ENCODE measurements around the gene C4B.

Gene C4B

DNA sequence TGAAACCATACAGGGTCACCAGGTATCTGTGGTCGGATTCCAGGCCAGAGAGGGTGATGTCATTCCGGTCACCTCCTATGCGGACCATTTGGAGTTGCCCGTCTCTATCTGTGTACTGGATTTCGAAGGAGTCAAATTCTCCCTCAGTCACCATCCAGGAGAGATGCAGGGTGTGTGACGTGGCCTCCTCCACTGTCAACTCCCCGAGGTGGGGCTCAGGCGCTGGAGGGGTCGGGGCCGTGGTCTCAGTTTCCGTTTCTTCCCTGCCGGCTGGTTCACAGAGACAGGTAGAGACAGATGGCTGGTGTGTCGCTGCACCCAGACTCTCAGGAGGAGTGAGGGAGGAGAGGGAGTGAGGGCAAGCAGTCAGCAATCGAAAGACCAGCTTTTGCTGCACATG lies 54.3 kb downstream of the C4B start:
- TF ChIP-seq Cebpa-rat (IDR thresholded peaks at IDR 0.05) = no peak
- no peaks in the 10 kb centered on the region for H3K9me3 ChIP-seq
- H3K27me3 ChIP-seq = no peaks in the 10 kb centered on the region
- no peak overlapping the region for H3K9ac ChIP-seq
- no peak overlapping the region for H3K4me2 ChIP-seq
- H3K27ac ChIP-seq = no peak overlapping the region
- no peaks in the 10 kb centered on the region for H3K4me1 ChIP-seq
- H3K4me3 ChIP-seq = no peak overlapping the region
- H4K20me1 ChIP-seq = no peaks in the 10 kb centered on the region
- H3K36me3 ChIP-seq = no peaks in the 10 kb centered on the region; the same call in 1 of the 2 replicates

DNA sequence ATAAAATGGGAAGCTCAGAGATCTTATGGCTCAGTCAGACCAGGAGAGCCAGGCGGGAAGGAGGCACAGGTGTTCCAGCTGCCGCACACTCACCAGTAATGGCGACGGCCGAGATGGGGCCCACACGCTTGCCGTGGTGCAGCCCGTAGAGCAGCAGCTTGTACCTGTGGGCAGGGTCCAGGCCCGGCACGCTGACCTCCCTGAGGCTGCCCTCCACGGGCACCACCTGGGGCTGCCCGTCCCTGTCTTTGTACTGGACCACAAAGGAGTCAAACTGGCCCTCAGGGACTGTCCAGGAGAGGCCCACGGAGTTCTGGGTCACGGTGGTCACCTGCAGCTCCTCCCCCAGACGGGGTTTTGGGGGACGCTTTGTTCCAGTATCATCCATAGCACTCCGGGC lies 54.9 kb downstream of the C4B start:
- no peak overlapping the region for H3K4me2 ChIP-seq
- H3K27ac ChIP-seq = no peak overlapping the region
- no peaks in the 10 kb centered on the region; the same call in 1 of the 2 replicates for H3K36me3 ChIP-seq
- H3K4me1 ChIP-seq = no peaks in the 10 kb centered on the region
- no peak for TF ChIP-seq Cebpa-rat (IDR thresholded peaks at IDR 0.05)
- no peaks in the 10 kb centered on the region for H3K27me3 ChIP-seq
- no peaks in the 10 kb centered on the region for H3K9me3 ChIP-seq
- H3K9ac ChIP-seq = no peak overlapping the region
- H4K20me1 ChIP-seq = no peaks in the 10 kb centered on the region
- no peak overlapping the region for H3K4me3 ChIP-seq

DNA sequence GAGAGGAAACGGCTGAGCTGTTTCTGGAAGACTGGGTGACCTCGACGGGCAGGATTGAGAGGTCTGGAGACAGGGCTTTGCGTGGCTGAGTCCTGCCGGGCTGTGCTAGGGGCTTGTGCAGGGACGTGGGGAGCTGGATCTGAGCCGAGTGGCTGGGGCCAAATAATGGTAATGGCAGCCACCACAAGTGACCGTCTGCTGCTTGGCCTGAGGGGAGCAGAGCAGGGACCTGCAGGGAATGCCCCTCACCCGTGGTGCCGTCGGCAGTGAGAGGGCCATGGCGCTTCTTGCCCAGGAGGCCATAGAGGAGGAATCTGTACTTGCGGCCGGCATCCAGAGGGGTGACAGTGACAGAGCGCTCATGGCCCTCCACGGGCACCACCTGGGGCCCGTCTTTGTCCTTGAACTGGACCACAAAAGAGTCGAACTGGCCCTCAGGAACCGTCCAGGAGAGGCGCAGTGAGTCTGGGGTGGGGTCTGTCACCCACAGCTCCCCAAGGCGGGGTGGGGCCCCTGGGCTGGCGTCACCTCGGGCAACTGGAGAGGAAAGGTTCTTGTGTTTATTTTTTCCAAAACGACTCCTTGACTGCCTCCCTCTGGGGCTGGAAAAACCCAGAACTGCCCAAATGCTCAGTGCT lies 55.4 kb downstream of the C4B start:
- TF ChIP-seq Cebpa-rat (IDR thresholded peaks at IDR 0.05) = no peak
- H3K36me3 ChIP-seq = no peaks in the 10 kb centered on the region; the same call in 1 of the 2 replicates
- no peak overlapping the region for H3K9ac ChIP-seq
- no peak overlapping the region for H3K4me2 ChIP-seq
- H3K9me3 ChIP-seq = no peaks in the 10 kb centered on the region
- H3K27me3 ChIP-seq = no peaks in the 10 kb centered on the region
- no peak overlapping the region for H3K4me3 ChIP-seq
- H3K4me1 ChIP-seq = no peaks in the 10 kb centered on the region
- H4K20me1 ChIP-seq = no peaks in the 10 kb centered on the region
- no peak overlapping the region for H3K27ac ChIP-seq

DNA sequence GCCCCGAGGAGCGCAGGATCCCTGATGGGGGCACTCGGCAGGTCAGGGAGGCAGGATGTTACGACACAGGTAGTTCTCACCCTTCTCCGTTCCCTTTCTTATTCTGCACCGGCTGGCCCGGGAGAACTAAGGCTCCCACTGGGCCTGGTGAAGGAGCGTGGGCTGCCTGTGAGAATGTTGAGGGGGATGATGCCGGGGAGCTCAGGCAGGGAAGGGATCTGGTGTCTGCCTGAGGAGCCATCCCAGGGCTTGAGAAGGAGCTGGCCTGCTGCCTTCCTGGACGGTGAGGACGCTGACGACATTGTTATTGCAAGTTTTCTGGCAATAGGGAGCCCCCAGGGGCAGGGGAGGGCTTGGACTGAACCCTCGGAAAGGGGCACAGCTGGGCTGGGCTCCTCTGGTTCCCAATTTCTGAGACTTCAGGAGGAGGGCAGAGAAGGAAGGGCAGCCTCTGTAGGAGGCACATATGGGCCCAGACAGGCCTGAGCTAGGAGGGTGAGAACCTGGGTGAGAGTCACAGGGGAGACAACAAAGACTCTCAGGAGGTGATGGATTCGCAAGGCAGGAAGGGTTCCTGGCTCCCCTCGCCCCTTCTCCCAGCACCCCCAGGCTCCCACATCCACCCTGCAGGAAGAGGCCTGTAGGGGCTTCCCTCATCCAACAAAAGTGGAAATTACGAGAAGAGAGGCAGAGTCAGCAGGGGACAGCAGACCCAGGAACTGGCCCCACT lies 56.4 kb downstream of the C4B start:
- H3K9ac ChIP-seq = no peak overlapping the region
- H4K20me1 ChIP-seq = no peaks in the 10 kb centered on the region
- H3K36me3 ChIP-seq = no peaks in the 10 kb centered on the region; the same call in 1 of the 2 replicates
- no peaks in the 10 kb centered on the region for H3K4me1 ChIP-seq
- no peak overlapping the region for H3K27ac ChIP-seq
- no peak overlapping the region for H3K4me2 ChIP-seq
- TF ChIP-seq Cebpa-rat (IDR thresholded peaks at IDR 0.05) = no peak
- H3K27me3 ChIP-seq = no peaks in the 10 kb centered on the region
- no peaks in the 10 kb centered on the region for H3K9me3 ChIP-seq
- no peak overlapping the region for H3K4me3 ChIP-seq

DNA sequence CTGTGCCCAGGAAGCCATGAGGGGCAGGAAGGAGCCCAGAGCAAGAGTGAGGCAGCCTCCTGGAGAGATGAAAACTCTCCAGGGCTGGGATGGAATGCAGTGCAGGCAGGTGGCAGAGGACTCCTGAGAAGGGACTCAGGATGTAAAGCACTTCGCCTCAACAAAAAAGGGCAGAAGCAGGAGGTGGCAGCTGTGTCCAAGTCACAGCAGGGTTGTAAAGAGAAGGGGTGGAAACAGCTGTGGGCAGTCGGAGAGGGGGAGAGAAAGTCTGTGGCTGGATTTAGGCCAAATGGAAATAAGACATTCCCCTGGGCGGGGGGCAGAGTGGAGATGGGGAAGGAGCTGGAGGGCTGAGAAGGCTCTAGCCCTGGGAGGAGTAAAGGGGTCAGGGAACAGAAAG lies 58.5 kb downstream of the C4B start:
- H3K27me3 ChIP-seq = no peaks in the 10 kb centered on the region
- no peaks in the 10 kb centered on the region for H3K9me3 ChIP-seq
- no peak overlapping the region for H3K4me3 ChIP-seq
- no peaks in the 10 kb centered on the region; the same call in 1 of the 2 replicates for H3K36me3 ChIP-seq
- no peaks in the 10 kb centered on the region for H3K4me1 ChIP-seq
- no peak overlapping the region for H3K9ac ChIP-seq
- H4K20me1 ChIP-seq = no peaks in the 10 kb centered on the region
- H3K4me2 ChIP-seq = no peak overlapping the region
- TF ChIP-seq Cebpa-rat (IDR thresholded peaks at IDR 0.05) = no peak
- no peak overlapping the region for H3K27ac ChIP-seq

DNA sequence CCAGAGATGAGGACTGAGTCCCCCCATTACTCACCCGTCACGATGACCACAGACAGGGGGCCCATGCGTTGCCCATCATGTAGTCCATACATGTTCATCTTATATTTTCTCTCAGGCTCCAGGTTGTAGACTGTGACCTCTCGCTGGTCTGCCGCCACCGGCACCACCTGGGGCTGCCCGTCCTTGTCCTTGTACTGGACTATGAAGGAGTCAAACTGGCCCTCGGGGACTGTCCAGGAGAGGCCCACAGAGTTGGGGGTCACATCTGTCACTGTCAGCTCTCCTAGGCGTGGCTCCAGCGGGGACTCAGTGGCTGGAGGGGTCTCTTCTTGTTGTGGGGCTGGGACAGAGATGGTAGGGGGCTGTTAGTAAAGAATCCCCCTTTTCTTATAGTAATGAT lies 59.0 kb downstream of the C4B start:
- Histone ChIP-seq H3K4me3 (no peak overlapping the region), H3K9me3 (no peaks in the 10 kb centered on the region), H3K27ac (no peak overlapping the region), H4K20me1 (no peaks in the 10 kb centered on the region), H3K27me3 (no peaks in the 10 kb centered on the region), H3K9ac (no peak overlapping the region), H3K36me3 (no peaks in the 10 kb centered on the region; the same call in 1 of the 2 replicates), H3K4me2 (no peak overlapping the region), H3K4me1 (no peaks in the 10 kb centered on the region)
- no peak for TF ChIP-seq Cebpa-rat (IDR thresholded peaks at IDR 0.05)

DNA sequence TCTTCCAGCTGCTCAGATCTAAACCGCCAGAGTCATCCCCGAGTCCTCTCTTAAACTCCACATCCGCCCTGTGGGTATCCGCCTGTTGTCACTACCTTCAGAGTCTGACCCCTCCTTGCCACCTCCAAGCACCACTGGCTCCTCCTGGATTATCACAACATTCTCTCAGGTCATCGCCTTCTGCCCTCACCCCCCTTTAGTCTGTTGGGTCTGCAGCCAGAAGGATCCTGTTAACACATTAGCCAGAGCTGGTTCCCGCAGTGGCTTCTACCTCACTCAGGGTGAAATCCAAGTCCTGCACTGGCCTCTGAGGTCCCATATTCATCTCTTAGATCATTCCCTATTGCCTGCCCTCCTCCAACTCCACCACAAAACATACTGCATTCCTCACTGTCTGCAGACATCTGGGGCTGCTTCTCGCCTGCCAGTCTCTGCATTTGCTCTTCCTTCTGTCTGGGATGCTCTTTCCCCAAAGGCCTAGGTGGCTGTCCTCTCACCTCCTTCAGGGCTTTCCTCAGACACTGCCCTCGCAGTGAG lies 60.5 kb downstream of the C4B start:
- H3K27ac ChIP-seq = no peak overlapping the region
- no peaks in the 10 kb centered on the region for H3K9me3 ChIP-seq
- H4K20me1 ChIP-seq = no peaks in the 10 kb centered on the region
- H3K4me3 ChIP-seq = no peak overlapping the region
- H3K9ac ChIP-seq = no peak overlapping the region
- H3K36me3 ChIP-seq = no peaks in the 10 kb centered on the region; the same call in 1 of the 2 replicates
- no peaks in the 10 kb centered on the region for H3K27me3 ChIP-seq
- no peak for TF ChIP-seq Cebpa-rat (IDR thresholded peaks at IDR 0.05)
- H3K4me2 ChIP-seq = no peak overlapping the region
- H3K4me1 ChIP-seq = no peaks in the 10 kb centered on the region

DNA sequence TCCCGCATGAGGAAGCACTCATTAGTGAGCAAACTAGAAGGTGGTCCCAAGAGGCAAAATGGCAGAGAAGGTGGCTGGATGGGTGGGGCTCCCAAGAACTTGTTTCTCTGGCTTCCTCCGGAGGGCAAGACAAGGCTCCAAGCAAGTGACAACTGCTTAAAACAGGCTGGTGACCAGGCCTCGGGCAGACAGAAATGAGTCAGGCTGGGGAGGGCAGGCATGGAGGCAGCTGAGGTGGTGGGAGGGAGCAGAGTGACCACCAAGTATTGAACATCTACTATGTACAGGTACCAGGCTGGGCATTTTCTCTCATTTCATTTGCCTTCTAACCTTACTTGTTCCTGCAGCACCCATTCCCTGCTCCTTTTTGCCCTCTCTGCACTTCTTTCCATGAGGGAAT lies 61.2 kb downstream of the C4B start:
- Histone ChIP-seq H3K4me2 (no peak overlapping the region), H3K36me3 (no peaks in the 10 kb centered on the region; the same call in 1 of the 2 replicates), H3K27me3 (no peaks in the 10 kb centered on the region), H3K27ac (no peak overlapping the region), H3K9ac (no peak overlapping the region), H4K20me1 (no peaks in the 10 kb centered on the region), H3K4me1 (no peaks in the 10 kb centered on the region), H3K4me3 (no peak overlapping the region), H3K9me3 (no peaks in the 10 kb centered on the region)
- no peak for TF ChIP-seq Cebpa-rat (IDR thresholded peaks at IDR 0.05)

DNA sequence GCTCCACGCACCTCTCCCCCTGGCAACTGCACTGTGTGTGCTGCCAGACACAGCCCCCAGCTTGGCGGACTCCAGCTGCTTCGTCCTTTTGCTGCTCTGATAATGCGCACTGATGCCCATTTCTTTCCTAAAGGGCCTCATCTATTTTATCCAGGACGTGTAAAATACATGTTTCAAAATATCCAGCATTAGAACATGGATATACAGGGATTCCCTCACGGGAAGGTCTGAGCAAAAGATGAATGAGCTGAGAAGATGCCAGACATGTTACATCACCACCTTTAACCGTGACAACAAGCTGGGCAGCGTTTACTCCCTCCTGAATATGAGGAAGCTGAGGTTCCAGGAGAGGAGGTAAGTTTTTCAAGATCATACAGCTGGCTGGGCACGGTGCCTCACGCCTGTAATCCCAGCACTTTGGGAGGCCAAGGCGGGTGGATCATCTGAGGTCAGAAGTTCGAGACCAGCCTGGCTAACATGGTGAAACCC lies 61.8 kb downstream of the C4B start:
- Histone ChIP-seq H3K36me3 (no peaks in the 10 kb centered on the region; the same call in 1 of the 2 replicates), H4K20me1 (no peaks in the 10 kb centered on the region), H3K4me3 (no peak overlapping the region), H3K4me1 (no peaks in the 10 kb centered on the region), H3K27ac (no peak overlapping the region), H3K4me2 (no peak overlapping the region), H3K9ac (no peak overlapping the region; the same call in 1 of the 2 replicates), H3K27me3 (no peaks in the 10 kb centered on the region), H3K9me3 (no peaks in the 10 kb centered on the region)
- TF ChIP-seq Cebpa-rat (IDR thresholded peaks at IDR 0.05) = no peak

Data from BLaER1 (cell line).